NCI-H748 treated with DMSO at 0.1 percent for 48 hours (cell line): ENCODE measurements around the gene SRA1.

Experiments used
- DNase-seq: peaks from one replicate; lab custom pipeline; 2025; lab: John Stamatoyannopoulos, UW

Gene SRA1

GRCh38 chr5:140550147-140551079 lies 6.9 kb downstream of the SRA1 start:
- DNase-seq, result no peak

- no peak for DNase-seq
These were observed 7.8 kb downstream of the SRA1 start for GRCh38 chr5:140549237-140550144.

- DNase-seq, result no peak
These were observed 8.5 kb downstream of the SRA1 start for GRCh38 chr5:140548791-140549190.

- no peak for DNase-seq
These were observed 9.0 kb downstream of the SRA1 start for GRCh38 chr5:140548300-140548688.

GRCh38 chr5:140547508-140548299 lies 9.6 kb downstream of the SRA1 start, which contains the start of gene EIF4EBP3:
Gene EIF4EBP3 (plus strand): TSS chr5:140547662. CDS start chr5:140547738, 76 bp downstream.
- DNase-seq, result peak; percentile 73

- DNase-seq, result no peak
These were observed 10.3 kb downstream of the SRA1 start for GRCh38 chr5:140546851-140547507.

GRCh38 chr5:140545606-140546005 lies 11.7 kb downstream of the SRA1 start:
- no peak for DNase-seq

GRCh38 chr5:140544986-140545385 lies 12.3 kb downstream of the SRA1 start:
- no peak for DNase-seq

GRCh38 chr5:140542972-140543371 lies 14.3 kb downstream of the SRA1 start:
- no peak for DNase-seq

- no peak for DNase-seq
These were observed 17.0 kb downstream of the SRA1 start for GRCh38 chr5:140540227-140540626.

- DNase-seq, result no peak
These were observed 33.3 kb downstream of the SRA1 start for GRCh38 chr5:140524003-140524402.

- DNase-seq, result no peak
These were observed 44.1 kb downstream of the SRA1 start for GRCh38 chr5:140513124-140513523.

GRCh38 chr5:140509898-140510297 lies 47.4 kb downstream of the SRA1 start:
- peak; percentile 45 for DNase-seq

GRCh38 chr5:140502834-140503233 lies 54.4 kb downstream of the SRA1 start:
- DNase-seq, result no peak
